Measurements from ENCODE around the gene CKAP2L. TPM values are rescaled to one million over a fixed set of nuclear protein-coding genes. Genes with fewer than 3 reads are reported as not detected.

CKAP2L gene
- total and polyA plus RNA-seq, 2 donors (not counting 3 experiments of a cell fraction or from before 2014, with no cell fraction given) = 3.4 to 30.7 TPM

DNA sequence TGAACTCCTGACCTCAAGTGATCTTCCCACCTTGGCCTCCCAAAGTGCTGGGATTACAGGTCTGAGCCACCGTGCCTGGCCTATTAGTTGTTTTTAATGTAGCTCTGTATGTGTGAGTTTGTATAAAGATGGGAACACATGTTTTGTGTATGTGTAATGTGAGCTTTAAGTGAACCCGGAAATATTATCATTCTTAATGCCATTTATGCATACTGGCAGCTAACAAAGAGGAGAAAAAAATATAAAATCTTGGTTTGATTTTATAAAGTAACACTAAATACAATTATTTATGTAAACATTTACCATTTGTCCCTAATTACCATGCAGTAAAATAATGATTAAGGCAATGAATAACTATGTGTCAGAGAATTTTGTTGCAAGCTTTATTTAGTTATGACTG, 9.1 kb upstream of the CKAP2L start:
- no peak overlapping the region for H3K27ac ChIP-seq (ENCODE audit: insufficient read depth, low read depth, low read length)
- no peaks in the 10 kb centered on the region for H4K20me1 ChIP-seq (replicated peaks; ENCODE audit: control insufficient read depth, extremely low read depth, insufficient read depth, low read length)
- intact Hi-C loops (cut with micrococcal nuclease) = no loop called here
- dilution Hi-C loops (cut with MboI; ENCODE audit: extremely low pct_ligation_motif_present, low sequenced_read_pairs) = loop anchor here (25.0 kb wide), 1 partner anchor 164 kb away; no protein-coding TSS in a partner anchor
- DNase-seq (ENCODE audit: low read depth, low spot score) (no peak), FAIRE-seq (no peak)
- H3K9ac ChIP-seq (replicated peaks; ENCODE audit: extremely low read depth, insufficient read depth, low read length) = no peak overlapping the region
- no peaks in the 10 kb centered on the region for H3K9me1 ChIP-seq (replicated peaks; ENCODE audit: control insufficient read depth, extremely low read depth, insufficient read depth, low read length)
- TF ChIP-seq GATA2 (IDR thresholded peaks at IDR 0.05; ENCODE audit: insufficient read depth, insufficient read length, low read depth, low read length) = no peak
- no peak for TF ChIP-seq JUN (IDR thresholded peaks at IDR 0.05; ENCODE audit: borderline replicate concordance, insufficient read depth, insufficient read length, low read depth)
- no peak for TF ChIP-seq POLR2A (IDR thresholded peaks at IDR 0.05; ENCODE audit: low read depth, low read length)
- TF ChIP-seq, protein P1, sequence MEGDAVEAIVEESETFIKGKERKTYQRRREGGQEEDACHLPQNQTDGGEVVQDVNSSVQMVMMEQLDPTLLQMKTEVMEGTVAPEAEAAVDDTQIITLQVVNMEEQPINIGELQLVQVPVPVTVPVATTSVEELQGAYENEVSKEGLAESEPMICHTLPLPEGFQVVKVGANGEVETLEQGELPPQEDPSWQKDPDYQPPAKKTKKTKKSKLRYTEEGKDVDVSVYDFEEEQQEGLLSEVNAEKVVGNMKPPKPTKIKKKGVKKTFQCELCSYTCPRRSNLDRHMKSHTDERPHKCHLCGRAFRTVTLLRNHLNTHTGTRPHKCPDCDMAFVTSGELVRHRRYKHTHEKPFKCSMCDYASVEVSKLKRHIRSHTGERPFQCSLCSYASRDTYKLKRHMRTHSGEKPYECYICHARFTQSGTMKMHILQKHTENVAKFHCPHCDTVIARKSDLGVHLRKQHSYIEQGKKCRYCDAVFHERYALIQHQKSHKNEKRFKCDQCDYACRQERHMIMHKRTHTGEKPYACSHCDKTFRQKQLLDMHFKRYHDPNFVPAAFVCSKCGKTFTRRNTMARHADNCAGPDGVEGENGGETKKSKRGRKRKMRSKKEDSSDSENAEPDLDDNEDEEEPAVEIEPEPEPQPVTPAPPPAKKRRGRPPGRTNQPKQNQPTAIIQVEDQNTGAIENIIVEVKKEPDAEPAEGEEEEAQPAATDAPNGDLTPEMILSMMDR (IDR thresholded peaks at IDR 0.05; ENCODE audit: extremely low read depth in 1 of 2, insufficient read depth in 1 of 2, low read depth in 1 of 2, low read length in 2 of 2) = no peak
- TF ChIP-seq, protein P2, sequence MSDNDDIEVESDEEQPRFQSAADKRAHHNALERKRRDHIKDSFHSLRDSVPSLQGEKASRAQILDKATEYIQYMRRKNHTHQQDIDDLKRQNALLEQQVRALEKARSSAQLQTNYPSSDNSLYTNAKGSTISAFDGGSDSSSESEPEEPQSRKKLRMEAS (IDR thresholded peaks at IDR 0.05; ENCODE audit: insufficient read depth, insufficient read length) = no peak
- no peak for TF ChIP-seq FOS (IDR thresholded peaks at IDR 0.05; ENCODE audit: borderline replicate concordance, insufficient read depth, low read length)
- TF ChIP-seq MYC (IDR thresholded peaks at IDR 0.05; ENCODE audit: low read depth, low read length) = no peak
- no peak for TF ChIP-seq EZH2 (IDR thresholded peaks at IDR 0.05; ENCODE audit: borderline replicate concordance, low read depth, low read length, severe bottlenecking)
- TF ChIP-seq POLR2AphosphoS5 (IDR thresholded peaks at IDR 0.05; ENCODE audit: insufficient read depth, low read depth, low read length) = no peak
- no peaks in the 10 kb centered on the region for H3K9me3 ChIP-seq (replicated peaks; ENCODE audit: control insufficient read depth, insufficient read depth, low read length)
- BruUV-seq (replicated peaks) = no TSS peak
- CTCF ChIA-PET = interaction anchor here (0.8 to 1.4 kb wide), 3 partner anchors 9 to 112 kb away, joined by 3 to 5 read pairs (median 5); partner anchors contain the start of gene IL1A
- H3K4me3 ChIP-seq (replicated peaks in 1 of 3; ENCODE audit: insufficient read depth in 1 of 3, low read depth in 1 of 3, low read length in 3 of 3) = no peak overlapping the region
- H3K36me3 ChIP-seq (ENCODE audit: control insufficient read depth in 2 of 2, extremely low read depth in 1 of 2, insufficient read depth in 2 of 2, low read length in 2 of 2) = no peaks in the 10 kb centered on the region
- no peaks in the 10 kb centered on the region for H3K27me3 ChIP-seq (ENCODE audit: control insufficient read depth in 2 of 2, insufficient read depth in 2 of 2, low read length in 2 of 2)
- no peak overlapping the region for H3K4me2 ChIP-seq (ENCODE audit: insufficient read depth, low read length)
- POLR2A ChIA-PET = no interaction called here
- no peaks in the 10 kb centered on the region for H3K79me2 ChIP-seq (ENCODE audit: control insufficient read depth, insufficient read depth, low read length)
- H2AFZ ChIP-seq (ENCODE audit: low read depth, low read length) = no peak overlapping the region
- no peaks in the 10 kb centered on the region for H3K4me1 ChIP-seq (ENCODE audit: control insufficient read depth, extremely low read depth, insufficient read depth, low read length)

Data from endothelial cell of umbilical vein (primary cell).